Natural killer cell (primary cell): ENCODE measurements around the gene EPG5. TPM values are rescaled to one million over a fixed set of nuclear protein-coding genes. Genes with fewer than 3 reads are reported as not detected.

Experiments
- ATAC-seq, 3 donors: fragments of 150-1000 bp in 2 of 3; fragments of 200-7000 bp in 1 of 3; cut with Tn5 transposase; 1 replicate in 1 of 3; 2 replicates in 2 of 3; pipeline ENCODE4 v1.10.0; 2021; ENCODE audit warnings: mild to moderate bottlenecking in 2 of 3, moderate library complexity in 2 of 3
- DNase-seq, 2 donors: peaks; one replicate each; pipeline versions ENCODE4 v3.0.0 to v3.0.0-alpha.2; 2013 to 2021; ENCODE audit warnings: mixed read lengths in 1 of 2
- H3K27ac ChIP-seq: one replicate; pipeline ENCODE4 v1.5.1; 2013; ENCODE audit warnings: mild to moderate bottlenecking, low read length
- H3K27me3 ChIP-seq: one replicate; pipeline ENCODE4 v1.6.1; 2013; ENCODE audit warnings: low read length; ENCODE audit not compliant: control insufficient read depth, insufficient read depth
- H3K36me3 ChIP-seq: one replicate; pipeline ENCODE4 v1.6.1; 2013; ENCODE audit warnings: low read length; ENCODE audit not compliant: control insufficient read depth, insufficient read depth
- H3K4me1 ChIP-seq: one replicate; pipeline ENCODE4 v1.6.1; 2013; ENCODE audit warnings: low read length; ENCODE audit not compliant: control insufficient read depth, insufficient read depth
- H3K4me3 ChIP-seq: one replicate; pipeline ENCODE4 v1.5.1; 2013; ENCODE audit warnings: low read length
- H3K9me3 ChIP-seq: one replicate; pipeline ENCODE4 v1.6.1; 2013; ENCODE audit warnings: low read length; ENCODE audit not compliant: control insufficient read depth, insufficient read depth
- H3K27ac Mint-ChIP-seq, 2 donors: one replicate each; pipeline ENCODE4 v1.8.0; 2022; ENCODE audit warnings: mild to moderate bottlenecking in 2 of 2, mixed read lengths in 2 of 2, moderate library complexity in 1 of 2
- H3K27me3 Mint-ChIP-seq, 2 donors: one replicate each; pipeline ENCODE4 v1.8.0; 2022; ENCODE audit warnings: low read depth in 2 of 2, mixed read lengths in 2 of 2
- H3K36me3 Mint-ChIP-seq: one replicate; pipeline ENCODE4 v1.8.0; 2022; ENCODE audit warnings: mixed read lengths
- H3K4me1 Mint-ChIP-seq, 2 donors: one replicate each; pipeline ENCODE4 v1.8.0; 2022; ENCODE audit warnings: mixed read lengths in 2 of 2
- H3K4me3 Mint-ChIP-seq: one replicate; pipeline ENCODE4 v1.8.0; 2022; ENCODE audit warnings: mild to moderate bottlenecking, moderate library complexity, mixed read lengths
- H3K9me3 Mint-ChIP-seq, 2 donors: one replicate each; pipeline ENCODE4 v1.8.0; 2022; ENCODE audit warnings: mixed read lengths in 2 of 2
- CTCF ChIP-seq: fragments of 200-600 bp; IDR thresholded peaks from one replicate; pipeline ENCODE4 v1.8.0; 2022; ENCODE audit warnings: antibody characterized with exemption
- WGBS: methylation state at CpG from one replicate; pipeline ENCODE4 v1.1.7; 2013; ENCODE audit warnings: missing lambda C conversion rate; ENCODE audit not compliant: insufficient coverage; 5-methylcytosine and 5-hydroxymethylcytosine counted together
- intact Hi-C: fragments of 100-400 bp; cut with micrococcal nuclease; formaldehyde crosslinking; loops from one replicate; pipeline ENCODE4 v1.14.2; 2022
- total RNA-seq, 4 donors: library from RNA; stranded (reverse); fragments of 120-200 nt in 1 of 4; gene quantifications; one replicate each; pipeline versions ENCODE4 v1.2.3 to v1.2.4, GENCODE V29; 2013 to 2022

EPG5 gene
- total RNA-seq, 3 donors from 2014 or later (not counting 1 experiment from before 2014, with no cell fraction given) = 81.3 to 133 (median 99.6) TPM

- intact Hi-C loops = no loop called here
- Mint-ChIP-seq H3K36me3 (peaks cover 38% of the 10 kb centered on the region), H3K4me1 (peaks cover 0 to 6% of the 10 kb centered on the region in 2 donors), H3K27ac (no peak overlapping the region), H3K27me3 (no peaks in the 10 kb centered on the region), H3K4me3 (no peak overlapping the region), H3K9me3 (no peaks in the 10 kb centered on the region)
- no peak overlapping the region for H3K4me3 ChIP-seq
- no peak for ATAC-seq
- 90% methylated on average over 4 of the region's 4 CpGs for WGBS
- no peaks in the 10 kb centered on the region for H3K9me3 ChIP-seq
- TF ChIP-seq CTCF = no peak
- no peak overlapping the region for H3K27ac ChIP-seq
- no peaks in the 10 kb centered on the region for H3K4me1 ChIP-seq
- DNase-seq = no peak
- H3K27me3 ChIP-seq = no peaks in the 10 kb centered on the region
- peaks cover 81% of the 10 kb centered on the region for H3K36me3 ChIP-seq
These were observed 110.6 kb downstream of the EPG5 start for GRCh38 chr18:45856531-45856930.

DNA sequence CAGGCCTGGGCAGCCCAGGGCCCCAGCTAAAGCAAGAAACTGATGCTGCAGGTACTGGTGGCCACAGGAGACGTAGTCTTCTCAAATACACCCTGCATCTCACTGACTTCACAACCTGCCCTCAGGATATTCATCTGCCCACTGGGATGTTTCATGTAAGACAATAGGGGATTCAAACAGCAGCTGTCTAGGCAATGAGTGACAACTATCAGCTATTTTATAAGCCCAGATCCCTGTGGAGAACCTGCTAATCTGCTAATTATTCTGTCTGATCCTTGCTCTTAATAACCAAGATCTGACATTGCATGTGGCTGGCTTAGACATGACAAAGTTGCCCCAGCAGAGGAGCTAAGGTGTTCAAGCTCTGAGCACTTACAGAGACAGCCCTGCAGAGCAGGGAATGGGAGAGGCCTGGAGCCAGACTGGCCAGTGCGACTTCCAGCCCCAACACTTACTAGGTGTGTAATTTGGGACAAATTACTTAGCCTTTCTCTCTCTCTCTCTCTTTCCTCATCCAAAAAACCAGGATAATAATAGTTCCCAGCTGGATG lies 113.0 kb downstream of the EPG5 start:
- 100% methylated on average over 2 of the region's 2 CpGs for WGBS

GRCh38 chr18:45852631-45853030 lies 114.5 kb downstream of the EPG5 start:
- no peak for DNase-seq
- H3K4me1 Mint-ChIP-seq = peaks cover 0 to 13% of the 10 kb centered on the region in 2 donors
- Histone ChIP-seq H3K4me3 (no peak overlapping the region), H3K27me3 (no peaks in the 10 kb centered on the region), H3K27ac (no peak overlapping the region), H3K4me1 (no peaks in the 10 kb centered on the region), H3K9me3 (no peaks in the 10 kb centered on the region), H3K36me3 (peaks cover 54% of the 10 kb centered on the region)
- no peaks in the 10 kb centered on the region for H3K9me3 Mint-ChIP-seq
- no peak for ATAC-seq
- H3K36me3 Mint-ChIP-seq = peaks cover 26% of the 10 kb centered on the region
- no peak overlapping the region for H3K4me3 Mint-ChIP-seq
- H3K27me3 Mint-ChIP-seq = no peaks in the 10 kb centered on the region
- WGBS = 94% methylated on average over 5 of the region's 5 CpGs
- H3K27ac Mint-ChIP-seq = peak overlapping the region; percentile 50 to 66
- intact Hi-C loops = no loop called here
- no peak for TF ChIP-seq CTCF

More for the DNA sequence above, 113.0 kb downstream of the EPG5 start:
- intact Hi-C loops = no loop called here
- no peak for ATAC-seq
- Mint-ChIP-seq H3K4me3 (no peak overlapping the region), H3K4me1 (peaks cover 0 to 6% of the 10 kb centered on the region in 2 donors), H3K36me3 (peaks cover 27% of the 10 kb centered on the region), H3K9me3 (no peaks in the 10 kb centered on the region), H3K27ac (no peak overlapping the region), H3K27me3 (no peaks in the 10 kb centered on the region)
- H3K4me1 ChIP-seq = no peaks in the 10 kb centered on the region
- peaks cover 69% of the 10 kb centered on the region for H3K36me3 ChIP-seq
- H3K4me3 ChIP-seq = no peak overlapping the region
- H3K9me3 ChIP-seq = no peaks in the 10 kb centered on the region
- no peak overlapping the region for H3K27ac ChIP-seq
- TF ChIP-seq CTCF = no peak
- DNase-seq = no peak
- no peaks in the 10 kb centered on the region for H3K27me3 ChIP-seq
